ENCODE data around the gene CMTM7.
A peak's percentile ranks its signal among the peaks of the same experiment; 100 is the strongest.
"Not testable (repeated sequence)": the region's sequence is repeated elsewhere in the genome, so short reads cannot be mapped to it uniquely, and the experiment has no call there.

The CMTM7 gene

GRCh38 chr3:32383136-32383711, 8.4 kb upstream of the CMTM7 start:
- DNase-seq = no peak

- no peak for DNase-seq
Measured at GRCh38 chr3:32384938-32385337, 6.7 kb upstream of the CMTM7 start.

- no peak for DNase-seq
Measured at GRCh38 chr3:32387512-32387911, 4.1 kb upstream of the CMTM7 start.

- not testable (repeated sequence) for DNase-seq
Measured at GRCh38 chr3:32389577-32389976, 2.1 kb upstream of the CMTM7 start.

GRCh38 chr3:32392536-32393302, 1.1 kb downstream of the CMTM7 start:
- DNase-seq = no peak

- no peak for DNase-seq
Measured at GRCh38 chr3:32395496-32395895, 3.8 kb downstream of the CMTM7 start.

- no peak for DNase-seq
Measured at GRCh38 chr3:32397941-32398340, 6.3 kb downstream of the CMTM7 start.

GRCh38 chr3:32398531-32398930, 6.9 kb downstream of the CMTM7 start:
- DNase-seq = no peak

GRCh38 chr3:32399030-32399620, 7.5 kb downstream of the CMTM7 start:
- no peak for DNase-seq

- DNase-seq = no peak
Measured at GRCh38 chr3:32401126-32401525, 9.5 kb downstream of the CMTM7 start.

GRCh38 chr3:32401556-32402081, 10.0 kb downstream of the CMTM7 start:
- peak; percentile 60 for DNase-seq

- DNase-seq = no peak
Measured at GRCh38 chr3:32403663-32404062, 12.0 kb downstream of the CMTM7 start.

GRCh38 chr3:32404714-32405113, 13.1 kb downstream of the CMTM7 start:
- no peak for DNase-seq

GRCh38 chr3:32405155-32405554, 13.5 kb downstream of the CMTM7 start:
- DNase-seq = no peak

- no peak for DNase-seq
Measured at GRCh38 chr3:32405711-32406323, 14.2 kb downstream of the CMTM7 start.

- no peak for DNase-seq
Measured at GRCh38 chr3:32406486-32407408, 15.1 kb downstream of the CMTM7 start.

GRCh38 chr3:32410367-32411246, 19.0 kb downstream of the CMTM7 start:
- DNase-seq = no peak

- DNase-seq = no peak
Measured at GRCh38 chr3:32411442-32411841, 19.8 kb downstream of the CMTM7 start.

- no peak for DNase-seq
Measured at GRCh38 chr3:32412887-32413286, 21.2 kb downstream of the CMTM7 start.

- no peak for DNase-seq
Measured at GRCh38 chr3:32413845-32414521, 22.3 kb downstream of the CMTM7 start.

Data from NCI-H510A (cell line).